Stomach (tissue), 9 donors: ENCODE results near the gene SMIM44. TPM values are rescaled to one million over a fixed set of nuclear protein-coding genes. Genes with fewer than 3 reads are reported as not detected.

Source experiments
- DNase-seq, 2 donors: peaks; one replicate each; pipeline versions ENCODE4 v3.0.0 to v3.0.0-alpha.2; 2013 to 2019
- H3K27ac ChIP-seq, 5 donors: fragments of 200-600 bp in 4 of 5; sonication (generic) in 4 of 5; one replicate each; pipeline ENCODE4 v1.5.1; 2013 to 2019; ENCODE audit warnings: mild to moderate bottlenecking in 1 of 5, moderate library complexity in 1 of 5
- H3K27me3 ChIP-seq, 3 donors: fragments of 200-600 bp; sonication (generic); one replicate each; pipeline ENCODE4 v1.5.1; 2017 to 2019; ENCODE audit warnings: mixed run types in 1 of 3
- H3K36me3 ChIP-seq, 4 donors: fragments of 200-600 bp; sonication (generic); 1 replicate in 3 of 4; 2 replicates in 1 of 4; pipeline ENCODE4 v1.5.1; 2016 to 2019
- H3K4me1 ChIP-seq, 4 donors: fragments of 200-600 bp; sonication (generic); one replicate each; pipeline ENCODE4 v1.5.1; 2016 to 2019
- H3K4me3 ChIP-seq, 4 donors: fragments of 200-600 bp; sonication (generic) in 3 of 4; one replicate each; pipeline ENCODE4 v1.5.1; 2016 to 2019; ENCODE audit warnings: mild to moderate bottlenecking in 1 of 4
- H3K9me3 ChIP-seq, 4 donors: fragments of 200-600 bp; sonication (generic); one replicate each; pipeline ENCODE4 v1.5.1; 2016 to 2019
- EP300 ChIP-seq: sonication (generic); formaldehyde crosslinking; IDR thresholded peaks from one replicate; pipeline ENCODE4 v1.6.1; 2017; ENCODE audit warnings: antibody characterized with exemption
- POLR2A ChIP-seq, 4 donors: fragments of 450-650 bp; IDR thresholded peaks; one replicate each; pipeline ENCODE4 v1.6.1; 2016; ENCODE audit warnings: antibody characterized with exemption in 4 of 4, control low read depth in 2 of 4, mild to moderate bottlenecking in 1 of 4, moderate library complexity in 1 of 4
- POLR2AphosphoS5 ChIP-seq, 3 donors: sonication (generic); formaldehyde crosslinking; IDR thresholded peaks; one replicate each; pipeline ENCODE4 v1.6.1; 2016; ENCODE audit warnings: antibody characterized with exemption in 3 of 3
- WGBS, 5 donors: extraction: QIAGEN DNeasy Blood & Tissue Kit in 3 of 5; methylation state at CpG; one replicate each; pipeline versions ENCODE4 v1.1.5 to v1.1.7; 2013 to 2018; 5-methylcytosine and 5-hydroxymethylcytosine counted together
- intact Hi-C: fragments of 100-400 bp; cut with DNase I; formaldehyde crosslinking; loops from one replicate; pipeline ENCODE4 v1.15.1; 2023; ENCODE audit warnings: low total_unique reads
- polyA plus RNA-seq, 3 donors: library from polyadenylated mRNA; stranded (reverse); fragments of 200-250 nt; gene quantifications; one replicate each; pipeline ENCODE4 v1.2.3, GENCODE V29; 2013
- total RNA-seq, 5 donors: library from RNA; depleted of rRNA; stranded (reverse); fragments of >200 nt; gene quantifications; one replicate each; pipeline versions ENCODE4 v1.1.0 to v1.2.3, GENCODE V29; 2014 to 2016
- TF ChIP-seq, protein P1 (sequence below), 7 experiments: fragments of 450-650 bp in 4 of 7; fragments of 200-600 bp in 3 of 7; sonication (generic) in 3 of 7; IDR thresholded peaks; one replicate each; pipeline ENCODE4 v1.5.1; 2016 to 2019; ENCODE audit warnings: antibody characterized with exemption in 7 of 7, control low read depth in 2 of 7, mild to moderate bottlenecking in 1 of 7
- donor health status: healthy with polysubstance abuse.
- donor health status: Bipolar disorder and iron deficiency.
- donor health status: healthy.

Gene SMIM44
- total and polyA plus RNA-seq, 8 donors: 2.7 TPM; not detected in 7

DNA sequence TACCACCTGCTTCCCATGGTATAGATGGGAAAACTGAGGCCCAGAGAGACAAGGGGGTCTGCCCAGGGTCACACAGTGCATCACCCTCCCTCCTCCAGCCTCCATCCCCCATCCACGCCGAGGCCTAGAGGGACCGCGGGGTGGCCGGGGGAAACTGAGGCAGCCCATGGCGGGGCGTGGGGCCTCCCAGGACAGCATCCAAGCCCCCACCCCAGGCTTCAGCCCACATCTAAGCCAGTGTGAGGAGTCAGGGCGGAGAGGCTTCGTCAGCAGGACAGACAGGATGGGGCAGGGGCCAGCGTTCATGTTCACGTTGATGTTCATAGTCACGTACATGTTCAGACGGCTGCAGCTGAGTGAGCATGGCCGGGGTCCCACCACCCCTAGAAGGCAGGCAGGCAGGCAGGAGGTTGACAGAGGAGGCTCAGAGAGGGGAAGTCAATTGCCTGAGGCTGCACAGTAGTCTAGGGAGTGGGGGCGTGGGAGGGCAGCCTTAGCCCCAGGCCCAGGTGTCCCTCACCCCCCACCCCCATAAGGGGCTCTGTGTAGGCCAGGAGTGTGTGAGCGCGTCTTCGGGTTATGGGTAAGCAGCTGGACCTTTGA lies 26.2 kb downstream of the SMIM44 start:
- peaks cover 36 to 62% (median 45%) of the 10 kb centered on the region in 4 donors for H3K4me1 ChIP-seq
- intact Hi-C loops: no loop called here
- no peaks in the 10 kb centered on the region for H3K9me3 ChIP-seq
- H3K4me3 ChIP-seq: no peak overlapping the region
- 75 to 85% (median 82%) methylated on average over 15 to 18 of the region's 18 CpGs for WGBS, 5 donors
- peak overlapping the region in 4 of 5 donors; percentile 77 to 90 (median 82) for H3K27ac ChIP-seq
- peaks cover 67 to 91% (median 85%) of the 10 kb centered on the region in 4 donors for H3K36me3 ChIP-seq
- TF ChIP-seq POLR2AphosphoS5 (IDR thresholded peaks at IDR 0.05): no peak
- TF ChIP-seq POLR2A (IDR thresholded peaks at IDR 0.05): no peak
- TF ChIP-seq, protein P1, sequence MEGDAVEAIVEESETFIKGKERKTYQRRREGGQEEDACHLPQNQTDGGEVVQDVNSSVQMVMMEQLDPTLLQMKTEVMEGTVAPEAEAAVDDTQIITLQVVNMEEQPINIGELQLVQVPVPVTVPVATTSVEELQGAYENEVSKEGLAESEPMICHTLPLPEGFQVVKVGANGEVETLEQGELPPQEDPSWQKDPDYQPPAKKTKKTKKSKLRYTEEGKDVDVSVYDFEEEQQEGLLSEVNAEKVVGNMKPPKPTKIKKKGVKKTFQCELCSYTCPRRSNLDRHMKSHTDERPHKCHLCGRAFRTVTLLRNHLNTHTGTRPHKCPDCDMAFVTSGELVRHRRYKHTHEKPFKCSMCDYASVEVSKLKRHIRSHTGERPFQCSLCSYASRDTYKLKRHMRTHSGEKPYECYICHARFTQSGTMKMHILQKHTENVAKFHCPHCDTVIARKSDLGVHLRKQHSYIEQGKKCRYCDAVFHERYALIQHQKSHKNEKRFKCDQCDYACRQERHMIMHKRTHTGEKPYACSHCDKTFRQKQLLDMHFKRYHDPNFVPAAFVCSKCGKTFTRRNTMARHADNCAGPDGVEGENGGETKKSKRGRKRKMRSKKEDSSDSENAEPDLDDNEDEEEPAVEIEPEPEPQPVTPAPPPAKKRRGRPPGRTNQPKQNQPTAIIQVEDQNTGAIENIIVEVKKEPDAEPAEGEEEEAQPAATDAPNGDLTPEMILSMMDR (IDR thresholded peaks at IDR 0.05): no peak
- TF ChIP-seq EP300: no peak
- no peaks in the 10 kb centered on the region for H3K27me3 ChIP-seq
- no peak for DNase-seq

- H3K27ac ChIP-seq: peak overlapping the region in 4 of 5 donors; percentile 77 to 90 (median 82)
- no peak for DNase-seq
- H3K4me3 ChIP-seq: no peak overlapping the region
- intact Hi-C loops: no loop called here
- H3K9me3 ChIP-seq: no peaks in the 10 kb centered on the region
- WGBS, 5 donors: 79 to 83% (median 83%) methylated on average over 29 to 37 of the region's 37 CpGs
- peaks cover 66 to 91% (median 86%) of the 10 kb centered on the region in 4 donors for H3K36me3 ChIP-seq
- no peak for TF ChIP-seq POLR2AphosphoS5 (IDR thresholded peaks at IDR 0.05)
- no peak for TF ChIP-seq EP300
- TF ChIP-seq, protein P1 (IDR thresholded peaks at IDR 0.05): no peak
- TF ChIP-seq POLR2A (IDR thresholded peaks at IDR 0.05): no peak
- H3K27me3 ChIP-seq: no peaks in the 10 kb centered on the region
- peaks cover 38 to 65% (median 50%) of the 10 kb centered on the region in 4 donors for H3K4me1 ChIP-seq
Observed at GRCh38 chr19:3455960-3456601, 27.2 kb downstream of the SMIM44 start.

- no peak overlapping the region for H3K4me3 ChIP-seq
- no peak for TF ChIP-seq POLR2A (IDR thresholded peaks at IDR 0.05)
- no peak for TF ChIP-seq POLR2AphosphoS5 (IDR thresholded peaks at IDR 0.05)
- TF ChIP-seq, protein P1 (IDR thresholded peaks at IDR 0.05): no peak
- TF ChIP-seq EP300: no peak
- H3K36me3 ChIP-seq: peaks cover 67 to 91% (median 86%) of the 10 kb centered on the region in 4 donors
- intact Hi-C loops: no loop called here
- no peak for DNase-seq
- H3K4me1 ChIP-seq: peaks cover 38 to 60% (median 48%) of the 10 kb centered on the region in 4 donors
- no peaks in the 10 kb centered on the region for H3K9me3 ChIP-seq
- 85 to 91% (median 86%) methylated on average over 7 of the region's 7 CpGs for WGBS, 5 donors
- H3K27ac ChIP-seq: peak overlapping the region in 3 of 5 donors; percentile 77 to 90 (median 85)
- H3K27me3 ChIP-seq: no peaks in the 10 kb centered on the region
Observed at GRCh38 chr19:3455393-3455955, 27.8 kb downstream of the SMIM44 start.

- Histone ChIP-seq H3K9me3 (no peaks in the 10 kb centered on the region), H3K27me3 (no peaks in the 10 kb centered on the region), H3K27ac (peak overlapping the region in 3 of 5 donors; percentile 20 to 87 (median 50)), H3K4me3 (no peak overlapping the region), H3K36me3 (peaks cover 70 to 91% (median 86%) of the 10 kb centered on the region in 4 donors), H3K4me1 (peaks cover 34 to 54% (median 43%) of the 10 kb centered on the region in 4 donors)
- 89 to 95% (median 93%) methylated on average over 11 to 15 of the region's 15 CpGs for WGBS, 5 donors
- intact Hi-C loops: no loop called here
- TF ChIP-seq POLR2A (IDR thresholded peaks at IDR 0.05): no peak
- TF ChIP-seq EP300: no peak
- TF ChIP-seq POLR2AphosphoS5 (IDR thresholded peaks at IDR 0.05): no peak
- TF ChIP-seq, protein P1 (IDR thresholded peaks at IDR 0.05): no peak
- DNase-seq: no peak
Observed at GRCh38 chr19:3454656-3455392, 28.4 kb downstream of the SMIM44 start.
